Right lobe of liver (tissue), 4 donors: Measurements from ENCODE around the gene CST6.

Experiments used
- POLR2A ChIP-seq: fragments of 450-650 bp; IDR thresholded peaks from one replicate; pipeline ENCODE4 v1.6.1; 2017; ENCODE audit warnings: antibody characterized with exemption, mild to moderate bottlenecking
- TF ChIP-seq, protein P1 (sequence below), 4 donors: fragments of 200-600 bp in 3 of 4; fragments of 450-650 bp in 1 of 4; IDR thresholded peaks; one replicate each; pipeline versions ENCODE4 v1.5.1 to v1.8.0; 2016 to 2022; ENCODE audit warnings: antibody characterized with exemption in 4 of 4, mild to moderate bottlenecking in 2 of 4
- donor health status: DM: no; HTN: no; CAD: no.
- donor health status: DM: no; HTN: no; CAD: no.
- donor health status: DM: no; HTN: yes; CAD: no.

- TF ChIP-seq, protein P1, sequence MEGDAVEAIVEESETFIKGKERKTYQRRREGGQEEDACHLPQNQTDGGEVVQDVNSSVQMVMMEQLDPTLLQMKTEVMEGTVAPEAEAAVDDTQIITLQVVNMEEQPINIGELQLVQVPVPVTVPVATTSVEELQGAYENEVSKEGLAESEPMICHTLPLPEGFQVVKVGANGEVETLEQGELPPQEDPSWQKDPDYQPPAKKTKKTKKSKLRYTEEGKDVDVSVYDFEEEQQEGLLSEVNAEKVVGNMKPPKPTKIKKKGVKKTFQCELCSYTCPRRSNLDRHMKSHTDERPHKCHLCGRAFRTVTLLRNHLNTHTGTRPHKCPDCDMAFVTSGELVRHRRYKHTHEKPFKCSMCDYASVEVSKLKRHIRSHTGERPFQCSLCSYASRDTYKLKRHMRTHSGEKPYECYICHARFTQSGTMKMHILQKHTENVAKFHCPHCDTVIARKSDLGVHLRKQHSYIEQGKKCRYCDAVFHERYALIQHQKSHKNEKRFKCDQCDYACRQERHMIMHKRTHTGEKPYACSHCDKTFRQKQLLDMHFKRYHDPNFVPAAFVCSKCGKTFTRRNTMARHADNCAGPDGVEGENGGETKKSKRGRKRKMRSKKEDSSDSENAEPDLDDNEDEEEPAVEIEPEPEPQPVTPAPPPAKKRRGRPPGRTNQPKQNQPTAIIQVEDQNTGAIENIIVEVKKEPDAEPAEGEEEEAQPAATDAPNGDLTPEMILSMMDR (IDR thresholded peaks at IDR 0.05): no peak
- no peak for TF ChIP-seq POLR2A
These were observed 40.8 kb downstream of the CST6 start for GRCh38 chr11:66052664-66052982.
